Inflammatory macrophage treated with lipopolysaccharide for 1 hour (primary cell): ENCODE measurements around the gene TTLL5.

Source experiments
- DNase-seq, 2 donors: peaks; one replicate each; pipeline ENCODE4 v3.0.0-alpha.2; 2020 to 2022

TTLL5 gene

DNA sequence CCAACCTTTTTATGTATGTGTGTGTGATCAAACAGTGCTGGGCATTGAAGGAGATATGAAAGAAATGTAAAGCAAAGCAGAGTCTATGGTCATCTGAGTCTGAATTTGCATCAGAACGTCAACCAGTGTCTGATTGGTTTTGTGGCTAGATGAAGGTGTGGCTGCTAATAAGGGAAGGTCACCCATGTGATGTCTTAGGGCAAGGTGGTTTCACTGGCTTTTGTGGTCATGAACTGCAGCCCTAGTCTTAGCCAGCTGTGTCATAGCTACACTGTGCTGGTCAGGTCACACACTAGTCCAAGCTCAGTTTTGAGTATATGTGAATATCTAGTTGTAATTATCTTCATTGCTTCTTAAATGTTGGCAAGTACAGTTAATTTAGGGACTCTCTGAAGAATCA is 214.9 kb downstream of the TTLL5 start:
- no peak for DNase-seq

DNA sequence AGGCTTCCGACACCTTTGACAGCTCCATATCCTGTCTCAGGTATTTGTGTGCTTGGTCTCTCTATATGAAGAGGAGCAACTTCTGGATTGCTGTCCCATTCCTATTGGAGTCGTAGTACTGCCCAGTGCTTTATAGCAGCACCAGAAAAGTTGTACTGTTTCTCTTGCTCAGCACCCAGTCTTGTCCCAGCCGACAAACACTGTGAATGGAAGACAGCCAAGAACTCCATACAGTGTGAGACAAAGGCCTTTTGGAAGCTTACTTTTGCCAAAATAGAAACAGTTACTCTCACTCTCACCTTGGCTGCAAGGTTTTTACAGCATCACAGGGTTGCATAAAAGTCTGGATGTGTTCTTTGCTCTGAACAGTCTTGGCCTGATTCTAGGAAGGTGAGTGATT is 215.5 kb downstream of the TTLL5 start:
- DNase-seq: no peak

DNA sequence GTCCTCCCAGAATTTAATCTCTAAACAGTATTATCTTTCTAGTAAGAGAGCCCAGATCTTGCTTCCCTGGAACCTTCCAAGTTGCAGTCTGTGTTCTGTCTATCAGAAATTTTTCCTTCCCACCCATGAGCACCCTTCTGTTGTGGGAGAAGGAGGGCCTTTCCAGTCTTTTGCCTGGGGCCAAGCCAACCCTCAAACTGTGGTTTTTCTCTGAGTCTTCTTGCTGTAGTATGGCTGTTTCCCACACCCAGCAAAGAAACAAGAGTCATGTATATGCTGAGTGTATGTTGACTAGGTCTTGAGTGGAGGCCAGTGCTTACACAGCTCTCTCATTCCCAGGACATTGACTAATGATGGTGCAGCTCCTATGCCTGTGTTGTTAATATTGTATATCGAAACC is 216.2 kb downstream of the TTLL5 start:
- DNase-seq: no peak

DNA sequence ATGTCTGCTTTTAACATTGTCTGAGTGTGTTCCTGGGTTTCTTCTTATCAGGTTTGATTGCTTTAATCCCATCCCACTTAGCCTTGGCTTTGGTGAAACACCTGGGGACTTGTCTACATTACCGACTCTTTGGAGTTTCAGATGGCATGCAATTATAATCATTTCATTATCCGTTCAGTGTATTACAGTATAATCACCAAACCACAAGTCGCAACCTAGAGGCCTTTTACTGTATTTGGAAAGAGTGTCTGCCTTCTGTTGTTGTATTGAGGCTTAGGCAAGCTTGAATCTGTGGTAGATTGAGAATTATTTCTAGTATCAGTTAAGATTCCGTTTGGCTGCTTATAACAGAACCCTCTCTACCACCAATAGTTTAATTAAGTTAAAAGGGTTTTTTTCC is 216.8 kb downstream of the TTLL5 start:
- no peak for DNase-seq

DNA sequence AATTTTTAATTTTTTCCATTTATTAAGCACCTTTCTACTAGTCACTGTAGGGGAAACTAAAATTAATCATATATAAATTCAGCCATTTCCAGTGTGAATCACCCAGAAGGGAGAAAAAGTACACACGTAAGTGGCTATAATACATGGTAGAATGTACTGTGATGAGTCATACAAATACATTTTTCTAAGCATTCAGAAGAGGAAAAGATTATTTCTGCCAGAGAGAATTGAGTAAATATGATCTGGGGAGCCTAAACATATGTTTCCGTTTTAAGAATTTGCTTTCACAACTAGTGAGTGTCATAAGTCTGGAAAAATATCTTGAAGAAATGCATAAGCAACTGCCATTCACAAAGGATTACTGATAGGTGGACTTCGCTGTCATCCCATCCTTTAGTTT is 218.0 kb downstream of the TTLL5 start:
- peak; percentile 34 to 56 for DNase-seq

DNA sequence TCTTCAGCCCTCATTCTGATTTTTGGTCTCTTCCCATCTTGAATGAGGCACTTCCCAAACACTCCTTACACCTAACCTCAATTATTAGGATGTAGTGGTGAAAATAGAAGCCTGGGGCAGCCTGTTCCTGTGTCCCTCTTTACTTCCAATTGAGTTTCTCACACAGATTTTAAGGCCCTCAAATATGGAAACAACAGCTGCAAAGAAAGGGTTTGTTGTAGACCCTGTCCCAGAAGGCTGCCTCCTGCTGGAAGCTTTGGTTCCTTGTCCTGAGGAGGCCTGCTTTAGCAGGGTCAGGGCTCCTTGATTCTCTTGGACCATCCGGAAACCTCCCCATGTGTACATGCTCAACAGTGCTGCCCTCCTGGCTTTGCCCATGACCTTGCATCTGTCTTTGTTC is 219.5 kb downstream of the TTLL5 start:
- no peak for DNase-seq

DNA sequence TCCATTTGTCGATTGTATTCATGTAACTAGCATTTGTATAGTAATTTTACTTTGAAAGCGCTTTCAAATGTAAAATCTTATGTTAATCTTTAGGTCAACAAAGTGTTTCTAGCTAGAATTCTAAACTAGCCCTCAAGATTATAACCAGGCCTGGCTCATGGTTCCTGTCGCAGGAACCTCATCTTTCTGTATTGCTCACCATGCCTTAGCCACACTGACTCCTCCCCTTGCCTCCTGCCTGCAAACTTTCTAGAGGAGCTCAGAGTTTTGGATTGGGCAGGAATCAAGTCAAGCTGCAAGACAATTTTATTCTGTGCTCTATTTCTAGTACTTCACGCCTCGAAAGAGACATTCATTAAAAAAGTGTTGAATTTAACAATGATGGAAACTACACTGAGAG is 220.9 kb downstream of the TTLL5 start:
- DNase-seq: no peak

DNA sequence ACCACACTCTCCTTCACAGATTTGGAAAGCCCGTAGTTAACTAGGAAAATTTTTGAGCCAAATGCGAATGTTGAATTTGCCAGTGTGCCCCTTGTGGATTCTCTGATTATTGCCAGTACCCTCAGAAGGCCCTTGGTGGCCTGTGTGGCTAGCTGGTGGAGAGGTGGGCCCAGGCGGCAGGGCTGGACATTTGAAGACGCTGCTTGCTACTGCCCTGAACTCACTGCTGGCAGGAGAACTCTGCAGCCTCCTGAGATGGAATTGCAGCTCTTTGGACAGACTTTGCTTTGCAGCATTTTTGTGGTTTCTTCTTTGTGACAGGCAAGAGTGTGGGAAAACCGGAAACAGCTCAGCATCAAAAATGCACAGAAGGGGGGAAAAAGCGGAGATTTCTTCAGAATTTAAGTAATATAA is 223.2 kb downstream of the TTLL5 start:
- no peak for DNase-seq

DNA sequence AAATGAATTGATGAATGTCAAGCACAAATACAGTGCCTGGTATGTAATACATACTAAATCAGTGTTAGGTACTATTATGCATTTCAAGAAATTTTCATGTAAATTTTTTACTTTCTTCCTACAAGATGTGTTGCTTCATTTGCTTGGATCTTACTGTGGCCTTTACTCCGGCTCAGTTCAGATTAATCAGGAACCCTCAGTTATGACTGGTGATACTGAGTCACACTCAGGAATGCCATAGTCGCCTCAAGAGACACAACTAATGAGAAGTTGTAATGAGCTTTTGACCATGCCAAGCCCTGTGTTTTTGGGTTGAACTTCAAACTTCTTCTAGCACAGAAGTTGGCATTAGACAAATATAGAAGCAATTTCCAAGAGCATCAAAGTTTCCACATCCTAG is 224.8 kb downstream of the TTLL5 start:
- DNase-seq: no peak

DNA sequence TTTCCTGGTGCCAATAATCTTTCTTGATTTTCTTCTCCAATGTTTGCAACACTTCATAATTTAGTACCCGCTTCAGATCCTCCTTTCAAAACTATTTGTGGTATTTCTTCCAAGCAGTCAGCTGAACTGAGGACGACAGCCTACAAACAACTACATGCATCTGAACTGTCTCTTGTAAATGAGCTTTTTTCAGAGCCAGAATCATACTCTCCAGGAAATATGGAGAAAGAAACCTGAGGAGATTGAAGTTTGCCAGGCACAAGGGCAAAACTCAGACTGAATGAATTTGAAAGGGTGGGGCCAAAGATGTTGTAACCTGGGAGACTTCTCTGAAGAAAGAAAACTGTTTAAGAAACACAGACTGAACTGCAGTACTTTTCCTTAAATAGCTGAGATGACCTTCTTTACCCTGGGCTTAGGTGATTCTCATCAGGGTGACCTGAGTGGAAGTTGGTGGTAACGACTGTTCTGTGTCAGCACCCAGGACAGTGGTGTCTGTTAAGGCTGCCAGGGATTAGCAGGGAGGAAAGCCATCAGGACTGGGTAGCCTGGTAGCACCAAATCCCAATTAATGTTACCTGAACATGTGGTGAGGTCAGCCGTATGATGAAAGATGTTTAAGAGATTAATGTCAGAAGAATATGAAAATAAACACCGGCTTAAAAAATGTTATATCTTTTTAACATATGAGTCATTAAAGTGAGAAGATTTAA is 225.7 kb downstream of the TTLL5 start:
- no peak for DNase-seq

DNA sequence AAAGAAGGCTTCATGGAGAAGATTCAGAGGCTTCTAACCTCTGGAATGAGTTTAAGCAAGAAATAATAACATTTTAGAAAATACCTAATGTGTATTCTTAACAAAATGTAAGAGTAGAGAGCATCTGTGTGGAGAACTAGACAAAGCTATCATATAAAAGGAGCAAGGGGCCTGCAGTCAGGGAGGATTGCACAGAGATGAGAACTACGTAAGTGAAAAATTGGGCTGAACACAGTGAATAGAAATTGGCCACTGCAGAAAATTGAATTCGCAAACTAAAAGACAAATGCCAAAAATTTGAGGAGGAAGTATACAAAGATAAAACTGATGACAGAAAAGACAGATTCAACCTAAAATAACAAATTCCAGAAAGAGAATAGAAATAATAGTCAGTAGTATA is 227.9 kb downstream of the TTLL5 start:
- no peak for DNase-seq

DNA sequence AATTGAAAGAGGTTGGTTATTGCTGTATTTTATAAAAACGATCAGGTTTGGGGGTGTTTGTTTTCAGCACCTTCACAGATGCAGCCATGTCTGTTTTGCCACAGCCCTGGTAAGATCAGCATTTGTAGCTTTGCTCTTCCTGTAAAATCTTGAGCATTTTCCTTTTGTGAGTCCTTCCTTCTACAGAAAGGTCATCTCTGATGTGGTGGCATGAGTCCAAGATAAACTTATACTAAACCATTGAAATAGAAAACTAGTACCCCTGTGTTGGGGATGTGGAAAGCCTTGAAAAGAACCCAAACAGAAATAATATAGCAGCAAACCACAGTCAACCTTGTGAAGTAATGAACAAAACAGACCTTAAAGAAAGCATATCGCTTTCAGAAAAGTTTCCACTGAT is 235.3 kb downstream of the TTLL5 start:
- DNase-seq: no peak

DNA sequence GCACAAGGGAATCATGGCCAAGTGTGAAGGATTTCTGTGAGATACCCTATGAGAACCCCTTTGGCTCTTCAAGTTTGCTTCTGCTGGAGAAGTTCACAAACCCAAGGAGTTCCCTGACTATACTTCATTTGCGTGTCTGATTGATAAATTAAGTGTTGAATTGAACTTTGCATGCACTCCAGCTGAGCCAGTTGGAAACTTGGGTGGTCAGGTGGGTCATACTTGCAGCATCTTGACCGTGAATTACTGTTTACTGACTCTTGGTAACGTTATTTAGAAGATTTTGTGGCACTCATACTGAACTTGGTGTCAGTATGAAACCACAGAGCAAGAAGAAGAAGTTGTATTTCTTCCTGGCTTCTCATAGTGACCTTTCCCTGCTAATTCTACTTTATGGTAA is 243.3 kb downstream of the TTLL5 start:
- no peak for DNase-seq

DNA sequence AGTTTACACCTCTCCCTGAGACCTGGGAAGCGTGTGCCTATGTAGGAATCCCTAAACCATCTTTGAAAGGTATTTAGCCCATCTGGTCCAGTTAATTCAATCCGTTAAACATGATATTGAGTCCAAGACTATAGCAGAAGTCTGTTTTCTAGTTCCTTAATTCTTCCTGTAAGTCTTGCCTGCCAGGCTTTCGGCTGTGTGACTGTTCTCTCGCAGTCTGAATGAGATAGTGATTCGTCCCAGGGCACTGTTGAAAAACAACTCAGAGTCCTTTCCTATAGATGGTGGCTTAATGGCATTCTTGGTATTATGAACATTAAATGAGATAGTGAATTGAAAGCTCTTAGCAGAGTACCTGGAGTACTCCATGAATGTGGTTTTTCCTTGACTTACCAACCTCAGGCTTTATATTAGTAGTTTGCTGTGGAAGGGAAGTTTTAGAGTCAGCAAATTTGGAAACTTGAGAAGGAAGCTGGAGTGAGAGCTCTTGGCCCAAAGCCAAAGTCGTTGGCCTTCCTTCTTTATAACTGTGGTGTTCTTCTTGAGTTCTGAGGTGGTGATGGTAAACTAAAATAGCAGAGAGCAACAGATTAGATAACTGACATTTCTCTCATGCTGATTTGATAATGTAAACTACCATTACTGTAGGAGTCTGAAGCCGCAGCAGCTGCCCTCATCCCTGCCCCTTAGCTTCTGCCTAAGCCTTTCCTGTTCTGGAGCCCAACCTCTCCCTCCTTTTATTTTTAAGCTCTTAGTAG is 244.3 kb downstream of the TTLL5 start:
- DNase-seq: peak; percentile 30 to 70

DNA sequence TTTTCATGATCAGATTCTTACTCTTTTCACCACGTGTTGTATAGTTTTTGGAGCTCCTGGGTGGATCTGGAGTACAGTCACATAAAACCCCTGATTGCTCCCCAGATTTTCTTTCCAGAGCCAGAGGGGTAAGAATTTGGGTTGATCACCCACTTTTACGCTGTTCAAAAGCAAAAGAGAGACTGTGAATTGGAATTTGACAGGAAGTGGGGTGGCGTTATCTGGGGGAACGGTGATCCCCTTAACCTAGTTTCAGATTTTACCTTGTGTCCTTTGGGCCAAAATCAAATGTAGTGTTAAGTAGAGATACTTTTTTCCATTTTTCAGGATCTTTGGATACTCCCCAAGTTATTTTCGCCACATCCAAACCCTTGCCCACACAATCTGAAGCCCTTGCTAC is 245.2 kb downstream of the TTLL5 start:
- no peak for DNase-seq

DNA sequence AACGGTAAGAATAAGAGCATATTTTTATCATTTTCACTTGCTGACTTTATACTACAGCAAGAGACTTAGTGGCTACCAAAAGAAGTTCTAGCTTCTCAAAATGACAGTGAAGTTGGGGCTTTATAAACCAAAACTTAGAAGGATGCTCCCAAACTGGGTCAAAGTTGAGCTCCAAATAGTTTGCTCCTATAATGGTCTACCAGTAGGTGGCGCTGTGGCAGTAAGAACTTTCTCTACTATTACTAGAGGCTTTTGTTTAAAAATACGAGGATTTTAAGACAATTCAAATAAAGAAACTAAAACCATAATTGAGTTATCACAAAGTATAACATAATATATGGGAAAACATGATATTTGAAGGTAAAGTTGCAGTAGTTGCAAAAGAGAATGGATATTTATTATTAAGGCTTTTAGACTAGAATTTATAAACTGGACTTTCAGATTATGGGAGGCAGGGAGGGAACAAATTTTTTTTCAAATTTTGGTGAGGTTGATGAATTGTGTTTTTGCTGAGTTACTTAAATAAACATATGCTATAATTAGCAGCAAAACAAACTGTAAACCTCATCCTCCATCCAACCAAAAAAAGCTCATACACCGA is 245.7 kb downstream of the TTLL5 start:
- DNase-seq: peak; percentile 28 to 86

DNA sequence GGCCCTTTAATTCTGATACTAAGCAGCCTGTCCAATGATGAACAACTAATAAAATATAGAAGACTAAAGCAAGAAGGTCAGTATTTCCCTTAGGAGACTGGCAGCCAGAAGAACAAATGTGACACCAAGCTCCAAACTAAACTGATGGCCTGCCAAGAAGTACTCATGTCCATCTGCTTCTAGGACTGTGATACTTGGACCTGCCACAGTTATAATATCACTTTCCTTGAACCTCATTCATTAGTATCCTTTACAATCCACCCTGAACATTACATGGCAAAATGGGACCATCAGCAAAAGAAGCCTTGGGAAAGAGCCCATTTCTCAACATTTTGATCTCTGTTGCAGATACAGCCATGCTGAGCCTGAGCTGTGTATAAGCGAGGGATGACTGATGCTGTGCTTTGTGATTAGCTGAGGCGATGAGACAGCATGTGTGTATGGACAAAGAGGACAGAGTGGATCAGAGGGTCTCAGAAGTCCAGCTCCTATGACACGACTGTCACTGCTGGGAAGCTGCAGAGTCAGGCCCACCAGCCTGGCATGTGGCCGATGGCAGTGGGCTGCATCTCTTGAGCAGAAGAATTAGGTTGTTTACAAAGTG is 246.8 kb downstream of the TTLL5 start:
- DNase-seq: no peak

DNA sequence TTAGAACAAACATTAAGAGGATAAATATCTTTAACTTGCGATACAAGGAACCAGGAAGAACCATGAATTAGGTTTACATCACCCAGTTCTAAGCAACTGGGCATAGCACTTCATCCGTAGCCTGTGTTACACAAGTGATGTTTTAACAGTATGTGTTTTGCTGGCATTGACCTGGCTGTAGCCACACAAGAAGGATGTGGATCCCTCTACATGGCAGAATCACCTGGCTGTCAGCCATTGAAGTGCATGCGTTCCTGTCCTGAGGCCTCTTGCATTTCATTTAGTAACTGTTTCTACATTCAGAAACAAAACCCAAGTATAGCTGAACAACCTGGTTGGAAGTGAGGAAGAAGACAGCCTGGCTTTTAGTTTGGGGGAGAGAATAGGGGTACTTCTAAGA is 248.6 kb downstream of the TTLL5 start:
- DNase-seq: no peak

DNA sequence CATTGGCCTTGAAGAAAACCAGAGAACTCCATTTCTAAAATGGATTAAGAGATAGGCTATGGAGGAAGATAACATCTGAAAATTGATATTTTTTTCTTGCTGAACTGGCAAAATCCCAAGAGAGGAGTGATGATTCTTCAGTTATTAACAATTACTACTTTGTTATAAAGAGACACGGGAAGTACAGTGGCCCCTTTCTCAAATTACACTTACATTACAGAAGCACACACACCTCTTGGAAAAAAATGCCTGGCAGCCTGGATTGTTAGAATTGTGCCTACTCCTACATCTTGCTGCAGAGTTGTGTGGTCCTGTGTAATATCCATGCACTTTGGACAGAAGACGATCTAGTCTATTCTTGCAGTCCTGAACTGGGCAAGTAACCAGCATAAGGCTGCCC is 249.0 kb downstream of the TTLL5 start:
- DNase-seq: no peak

DNA sequence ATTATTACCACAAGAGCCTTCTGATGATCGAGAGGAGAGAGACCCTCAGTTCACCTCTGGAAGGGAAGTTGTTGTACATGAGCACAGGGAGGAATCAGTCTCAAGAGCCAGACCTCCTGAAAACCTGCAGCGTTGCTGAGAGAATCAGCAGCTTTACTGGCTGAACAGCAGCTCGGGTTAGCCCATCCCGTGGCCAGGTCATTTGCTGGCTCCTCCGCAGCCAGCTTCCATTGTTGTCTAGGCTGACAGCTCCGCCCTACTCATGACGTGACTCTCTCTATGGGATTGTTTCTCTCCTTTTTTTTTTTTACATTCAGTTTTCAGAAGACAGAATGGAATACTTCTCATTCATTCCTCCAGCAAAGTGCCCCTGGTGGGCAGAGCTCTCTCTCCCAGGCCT is 250.8 kb downstream of the TTLL5 start:
- no peak for DNase-seq

DNA sequence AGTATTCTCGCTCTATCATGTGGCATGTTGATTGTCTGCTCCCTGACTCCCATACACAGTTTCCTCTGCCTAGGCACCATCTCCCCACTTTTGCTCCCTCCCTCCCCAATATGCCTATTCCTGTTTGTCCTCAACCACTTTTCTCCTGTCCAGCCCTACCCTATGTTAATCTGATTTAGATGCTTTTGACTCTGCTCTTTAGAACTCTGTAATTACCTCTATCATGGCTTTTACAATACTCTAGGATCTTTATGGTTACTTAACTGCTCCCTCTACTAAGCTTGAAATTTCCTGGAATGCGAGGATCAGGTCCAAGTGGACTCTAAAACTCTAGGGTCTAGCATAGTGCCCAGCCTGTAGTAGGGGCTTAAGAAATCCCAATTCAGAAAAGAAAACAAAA is 252.1 kb downstream of the TTLL5 start:
- no peak for DNase-seq

DNA sequence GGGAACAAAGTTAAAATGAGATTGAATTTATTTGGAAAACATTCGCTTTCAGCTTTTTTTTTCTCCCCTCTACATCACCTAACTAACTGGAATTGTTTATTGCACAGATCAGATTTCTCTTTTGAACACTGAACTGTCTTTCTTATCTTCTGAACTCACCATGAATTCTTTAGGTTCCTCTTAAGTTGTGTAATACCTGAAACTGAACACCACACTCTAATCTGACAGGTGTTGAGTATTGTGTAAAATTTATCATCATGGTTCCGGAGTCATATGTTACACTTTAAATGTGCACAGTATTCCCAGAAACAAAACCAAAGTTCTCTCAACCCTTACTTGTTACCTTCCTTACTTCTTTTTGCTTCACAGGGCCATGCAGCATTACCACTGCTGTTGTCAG is 254.0 kb downstream of the TTLL5 start:
- no peak for DNase-seq

DNA sequence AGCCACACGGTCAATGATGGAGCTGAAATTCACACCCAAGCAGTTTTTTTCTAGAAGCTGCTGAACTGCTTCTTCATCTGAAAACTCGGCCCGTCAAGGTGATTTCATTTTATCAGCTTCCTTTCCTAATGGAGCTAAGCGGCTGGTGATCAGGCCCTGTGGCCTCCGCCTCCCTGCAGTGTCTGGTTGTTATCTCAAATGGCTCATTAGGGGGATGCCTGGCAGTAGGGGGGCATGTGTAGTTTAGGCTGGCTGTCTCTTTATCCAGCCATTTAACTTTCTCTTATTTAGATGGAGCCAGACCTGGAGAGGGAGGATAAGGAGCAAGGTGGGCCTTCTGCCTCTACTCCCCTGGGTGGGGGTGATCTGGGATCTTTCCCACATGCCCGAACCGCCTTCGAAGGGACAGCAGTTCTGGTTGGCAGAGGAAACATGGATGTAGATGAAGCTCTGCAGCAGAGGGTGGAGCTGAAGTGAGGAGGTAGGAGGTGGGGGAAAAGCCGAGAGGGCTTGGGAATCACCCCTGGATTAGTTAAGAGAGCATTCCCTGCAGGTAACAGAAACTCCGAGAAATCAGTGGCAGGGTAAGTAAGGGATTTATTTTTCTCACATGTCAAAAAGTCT is 256.4 kb downstream of the TTLL5 start:
- no peak for DNase-seq

DNA sequence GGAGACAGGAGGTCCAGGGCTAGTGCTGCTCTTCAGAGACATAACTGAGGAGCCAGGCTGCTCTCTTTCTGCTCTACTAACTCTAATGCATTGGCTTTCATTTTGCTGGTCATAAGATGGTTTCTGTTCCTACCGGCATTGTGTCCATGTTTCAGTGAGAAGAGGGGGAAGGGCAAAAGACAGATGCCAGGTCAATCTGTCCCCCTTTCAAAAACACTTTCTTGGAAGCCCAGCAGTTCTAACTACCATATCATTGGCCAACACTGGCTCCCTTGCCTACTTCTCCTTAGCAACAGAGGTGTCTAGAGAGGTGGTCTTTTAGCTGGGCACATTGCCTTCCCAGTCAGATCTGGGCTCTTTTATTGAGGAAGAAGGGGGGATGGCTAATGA is 256.9 kb downstream of the TTLL5 start:
- no peak for DNase-seq
